NCI-H128 (cell line): Measurements from ENCODE around the gene AK2.
"Not testable (repeated sequence)": the region's sequence is repeated elsewhere in the genome, so short reads cannot be mapped to it uniquely, and the experiment has no call there.

Experiments
- DNase-seq: peaks from one replicate; lab custom pipeline; 2025; ENCODE audit not compliant: unreplicated experiment; lab: John Stamatoyannopoulos, UW

Gene AK2

DNA sequence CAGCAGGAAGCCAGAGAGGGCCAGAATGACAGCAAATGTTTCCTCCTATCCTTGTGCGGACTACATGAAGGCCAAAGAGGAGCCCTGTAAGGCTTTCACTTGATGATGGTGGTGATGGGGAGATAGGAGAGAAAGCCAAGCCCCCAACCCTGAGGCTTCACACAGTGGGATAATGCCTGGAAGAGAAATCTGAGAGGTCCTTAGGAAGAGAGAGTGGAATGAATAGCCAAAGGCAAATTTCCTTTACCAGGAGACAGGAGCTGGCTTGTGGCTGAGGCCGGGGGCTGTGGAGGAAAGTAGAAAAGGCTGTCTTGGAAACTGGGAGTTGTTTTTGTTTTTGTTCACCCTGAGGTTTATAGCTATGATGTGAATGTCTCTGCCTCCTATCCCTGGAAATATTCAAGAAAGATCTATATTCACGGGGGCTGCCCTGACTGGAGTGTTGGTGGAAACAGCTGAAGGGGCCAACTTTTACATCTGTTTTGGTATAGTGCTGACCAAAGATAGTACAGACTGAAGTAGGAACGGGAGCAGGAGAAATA is 59.1 kb downstream of the AK2 start:
- DNase-seq, result no peak

DNA sequence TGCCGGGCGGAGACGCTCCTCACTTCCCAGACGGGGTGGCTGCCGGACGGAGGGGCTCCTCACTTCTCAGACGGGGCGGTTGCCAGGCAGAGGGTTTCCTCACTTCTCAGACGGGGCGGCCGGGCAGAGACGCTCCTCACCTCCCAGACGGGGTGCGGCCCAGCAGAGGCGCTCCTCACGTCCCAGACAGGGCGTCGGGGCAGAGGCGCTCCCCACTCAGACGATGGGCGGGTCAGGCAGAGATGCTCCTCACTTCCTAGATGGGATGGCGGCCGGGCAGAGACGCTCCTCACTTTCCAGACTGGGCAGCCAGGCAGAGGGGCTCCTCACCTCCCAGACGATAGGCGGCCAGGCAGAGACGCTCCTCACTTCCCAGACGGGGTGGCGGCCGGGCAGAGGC is 61.6 kb downstream of the AK2 start:
- not testable (repeated sequence) for DNase-seq

DNA sequence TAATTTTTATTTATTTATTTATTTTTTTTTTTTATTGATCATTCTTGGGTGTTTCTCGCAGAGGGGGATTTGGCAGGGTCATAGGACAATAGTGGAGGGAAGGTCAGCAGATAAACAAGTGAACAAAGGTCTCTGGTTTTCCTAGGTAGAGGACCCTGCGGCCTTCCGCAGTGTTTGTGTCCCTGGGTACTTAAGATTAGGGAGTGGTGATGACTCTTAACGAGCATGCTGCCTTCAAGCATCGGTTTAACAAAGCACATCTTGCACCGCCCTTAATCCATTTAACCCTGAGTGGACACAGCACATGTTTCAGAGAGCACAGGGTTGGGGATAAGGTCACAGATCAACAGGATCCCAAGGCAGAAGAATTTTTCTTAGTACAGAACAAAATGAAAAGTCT is 63.2 kb downstream of the AK2 start:
- DNase-seq, result not testable (repeated sequence)

DNA sequence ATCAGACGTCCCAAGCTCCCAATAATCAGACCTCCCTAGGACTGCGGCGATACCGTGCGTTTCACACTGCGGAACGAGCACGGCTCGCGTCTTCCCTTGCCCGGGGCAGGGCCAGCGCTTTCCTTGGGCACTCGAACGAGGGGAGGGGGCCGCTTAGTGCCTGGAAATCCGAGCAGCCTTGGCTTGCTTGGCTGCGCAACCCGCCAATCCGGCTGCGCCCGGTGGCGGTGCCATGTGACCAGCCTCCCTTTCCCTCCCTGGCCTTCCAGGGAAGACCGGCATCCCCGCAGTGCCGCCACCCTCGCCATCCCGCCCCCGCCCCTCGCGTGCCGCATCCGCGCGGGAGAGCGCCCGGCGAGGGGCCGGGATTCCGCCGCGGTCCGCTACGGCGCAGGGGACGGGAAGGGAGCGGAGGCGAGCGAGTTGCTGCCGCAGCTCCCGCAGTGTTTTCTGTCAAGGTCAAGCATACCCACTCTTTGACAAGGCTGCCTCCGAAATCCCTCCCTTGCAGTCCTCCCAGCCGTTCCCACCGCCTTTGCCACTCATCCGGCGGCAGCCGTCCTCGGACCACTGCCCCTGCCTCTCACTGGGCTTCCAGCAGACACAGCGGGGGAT is 63.8 kb downstream of the AK2 start:
- DNase-seq, result peak; percentile 87

DNA sequence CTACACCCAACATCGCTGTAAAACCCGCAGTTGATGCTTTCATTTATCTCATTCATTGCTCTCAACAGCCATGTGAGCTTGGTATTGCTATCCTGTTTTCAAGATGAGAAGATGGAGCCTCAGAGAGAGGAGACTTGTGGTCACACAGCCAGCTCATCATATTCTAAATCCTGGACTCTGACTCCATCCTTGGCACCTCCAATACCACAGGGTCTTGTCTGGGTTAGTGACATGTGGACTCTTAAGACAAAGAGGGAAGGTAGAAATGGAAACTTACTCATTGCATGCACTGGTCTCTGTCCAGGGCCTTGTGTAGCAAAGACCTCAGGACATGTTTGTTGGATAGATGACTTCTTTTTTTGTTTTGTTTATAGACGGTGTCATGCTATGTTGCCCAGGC is 65.1 kb downstream of the AK2 start:
- no peak for DNase-seq

DNA sequence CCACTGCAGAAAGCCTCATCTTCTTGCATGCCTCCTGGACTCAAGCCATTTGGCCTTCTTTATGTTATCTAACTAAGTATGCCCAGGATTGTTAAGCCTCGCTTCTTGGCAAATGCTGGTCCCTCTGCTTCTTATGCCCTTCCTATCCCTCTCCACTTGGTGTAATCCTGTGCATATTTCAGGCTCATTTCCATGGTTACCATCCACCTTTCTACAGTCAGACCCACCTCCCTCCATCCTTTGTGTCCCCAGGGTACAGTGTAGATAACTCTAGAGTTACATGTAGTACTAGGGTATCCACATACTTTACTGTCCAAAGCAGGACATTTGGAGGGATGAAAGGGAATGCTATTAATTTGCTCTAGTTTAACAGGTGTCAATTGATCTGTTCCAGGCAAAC is 65.5 kb downstream of the AK2 start:
- DNase-seq, result no peak

DNA sequence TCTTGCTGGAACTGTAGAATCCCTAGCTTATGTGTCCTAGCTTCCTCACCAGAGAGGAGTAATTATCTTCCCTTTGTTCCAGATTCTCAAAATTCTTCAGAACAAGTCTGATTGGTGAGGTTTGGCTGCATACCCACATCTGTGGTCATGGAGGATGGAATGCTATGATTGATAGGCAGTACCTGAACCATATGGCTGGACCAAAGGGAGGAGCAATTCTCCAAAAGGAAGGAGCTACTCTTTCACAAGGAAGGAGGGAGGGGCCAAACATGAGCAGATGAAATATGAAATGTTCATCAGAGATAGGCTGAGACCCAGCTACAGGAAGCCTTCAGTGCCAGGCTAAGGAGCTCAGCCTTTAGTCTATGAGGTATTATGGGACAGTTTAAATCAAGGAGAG is 67.1 kb downstream of the AK2 start:
- no peak for DNase-seq

DNA sequence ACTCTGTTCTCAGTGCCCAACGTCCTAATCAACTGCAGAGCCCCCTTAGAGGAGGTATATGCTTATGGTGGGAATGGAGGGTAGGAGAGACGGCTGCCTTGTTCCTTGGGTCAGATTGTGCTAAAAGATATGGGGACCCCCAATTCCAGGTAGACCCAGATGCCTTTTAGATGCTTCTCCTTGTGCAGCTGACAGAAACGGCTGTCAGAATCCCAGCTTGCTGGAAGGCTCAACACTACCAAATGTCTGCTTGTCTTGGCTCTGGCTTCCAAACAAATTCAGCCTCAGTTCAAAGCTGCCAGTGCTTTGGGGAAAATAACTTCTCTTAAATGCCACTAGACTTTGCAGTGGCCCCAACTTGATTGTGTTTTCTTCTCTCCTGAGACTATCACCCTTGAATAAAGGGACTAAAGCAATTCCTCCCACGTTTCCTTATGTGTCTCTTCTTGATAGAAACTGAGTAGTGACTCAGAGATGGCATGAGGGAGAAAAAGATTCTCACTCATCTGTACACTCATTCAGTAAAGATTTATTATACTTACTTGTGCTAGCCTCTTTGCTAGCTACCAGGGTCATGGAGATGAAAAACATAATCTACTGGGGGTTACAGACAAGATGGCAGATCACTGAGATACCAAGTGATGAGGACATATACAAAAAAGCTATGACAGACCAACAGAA is 68.7 kb downstream of the AK2 start:
- DNase-seq, result no peak

DNA sequence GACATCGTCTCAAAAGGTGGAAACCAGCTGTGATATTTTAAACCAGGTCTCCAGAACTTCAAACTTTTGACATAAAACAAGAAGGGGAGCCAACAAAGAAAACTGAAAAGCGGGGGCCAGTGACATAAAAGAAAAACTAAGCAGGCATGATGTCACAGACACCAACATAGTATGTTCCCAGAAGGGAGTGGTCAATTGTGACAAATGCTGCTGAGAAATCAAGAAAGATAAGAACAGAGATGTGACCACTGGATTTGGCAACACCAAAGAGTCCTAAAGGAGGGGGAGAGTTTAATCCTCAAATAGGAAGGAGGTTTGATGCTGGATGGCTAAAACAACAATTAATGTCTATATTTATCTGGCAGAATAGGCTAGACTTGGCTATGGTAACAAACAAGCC is 69.8 kb downstream of the AK2 start:
- DNase-seq, result no peak

DNA sequence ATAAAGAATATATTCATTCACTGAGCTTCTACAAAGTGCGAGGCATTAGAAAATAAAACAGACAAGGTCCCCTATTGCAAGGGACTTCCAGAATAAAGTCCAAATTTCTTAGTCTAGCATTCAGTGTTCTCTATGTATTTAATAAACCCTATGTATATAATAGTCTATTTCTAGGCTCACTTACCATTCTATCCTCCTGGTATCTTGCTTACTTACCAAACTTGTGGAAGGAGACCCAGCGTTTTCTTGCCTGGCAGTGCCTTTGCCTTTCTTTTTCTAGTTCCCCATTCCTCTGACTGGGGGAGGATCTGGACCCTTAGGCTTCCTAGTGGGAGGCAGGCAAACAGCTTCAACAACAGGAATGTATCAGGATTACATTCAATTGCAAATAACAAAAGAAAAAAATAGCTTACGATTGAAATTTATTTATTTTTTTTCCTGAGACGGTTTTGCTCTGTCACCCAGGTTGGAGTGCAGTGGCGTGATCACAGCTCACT is 71.4 kb downstream of the AK2 start:
- no peak for DNase-seq

DNA sequence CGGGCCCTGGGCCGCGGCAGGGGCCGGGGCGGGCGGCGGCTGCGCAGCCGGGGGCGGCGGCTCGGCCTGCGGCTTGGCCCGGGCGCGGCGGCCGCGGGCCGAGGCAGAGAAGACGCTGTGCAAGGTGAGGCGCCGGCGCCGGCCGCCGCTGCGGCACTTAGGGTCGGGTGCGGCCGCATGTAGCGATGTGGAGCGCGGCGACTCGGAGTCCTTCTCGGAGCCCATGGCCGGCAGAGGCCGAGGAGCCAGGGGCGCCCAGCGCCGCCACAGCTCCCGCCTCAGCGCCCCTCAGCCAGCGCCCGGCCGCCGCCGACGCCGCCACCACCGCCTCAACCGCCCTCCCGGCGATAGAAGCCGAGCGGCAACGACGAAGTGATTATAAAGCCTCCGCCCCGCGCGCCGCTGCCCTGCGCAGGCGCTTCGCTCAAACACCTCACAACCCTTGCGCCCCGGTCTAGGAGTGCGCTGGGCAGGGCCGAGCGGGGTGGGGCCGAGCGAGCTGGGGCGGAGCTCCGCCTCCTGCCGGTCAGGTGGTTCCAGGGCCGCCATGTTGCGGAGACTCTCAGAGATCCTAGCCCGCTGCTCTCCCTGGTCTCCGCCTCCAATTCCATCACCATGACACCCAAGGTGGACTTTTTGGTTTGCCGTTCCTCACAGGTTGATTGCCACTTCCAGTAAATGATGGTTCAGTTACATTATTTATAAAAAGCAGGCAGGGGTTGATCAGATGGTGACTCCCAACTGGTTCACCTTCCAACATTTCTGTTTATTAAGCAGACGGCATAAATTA is 72.0 kb downstream of the AK2 start, which contains the start of gene RNF19B:
Gene RNF19B, minus strand, starts transcription at position 349 of the 790 bp plus-strand sequence. Its CDS starts 124 bp downstream, at position 225.
- DNase-seq, result peak; percentile 97

DNA sequence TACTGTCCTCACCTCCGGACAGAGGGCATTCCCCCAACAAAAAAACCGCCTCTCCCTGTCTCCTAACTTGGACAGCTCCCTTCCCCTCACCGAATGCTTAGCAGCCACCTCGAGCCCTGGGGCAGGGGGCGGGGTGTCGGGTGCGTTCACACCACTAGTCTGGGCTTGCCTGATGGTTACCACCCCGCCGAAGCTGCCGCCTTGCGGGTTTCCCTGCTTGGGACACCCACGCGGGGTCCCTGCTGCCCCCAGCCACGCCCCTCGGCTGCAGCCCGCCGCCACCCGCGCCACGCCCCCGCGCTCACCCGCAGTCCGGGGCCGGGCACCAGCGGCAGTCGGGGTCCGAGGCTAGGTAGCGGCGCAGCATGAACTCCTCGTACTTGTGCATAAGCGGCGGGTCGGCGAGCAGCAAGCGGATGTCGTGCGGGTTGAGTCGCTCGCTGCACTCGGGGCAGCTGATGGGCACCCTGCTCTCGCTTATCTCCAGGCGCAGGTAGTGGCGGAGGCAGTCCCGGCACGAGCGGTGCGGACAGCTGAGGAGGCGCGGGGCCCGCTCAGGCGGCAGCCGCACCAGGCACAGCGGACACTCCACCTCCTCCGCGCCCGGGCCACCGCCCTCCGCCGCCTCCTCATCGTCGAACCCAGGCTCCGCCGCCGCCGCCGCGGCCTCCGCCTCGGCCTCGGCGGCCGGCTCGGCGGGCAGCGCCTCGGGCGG is 72.8 kb downstream of the AK2 start:
- no peak for DNase-seq

DNA sequence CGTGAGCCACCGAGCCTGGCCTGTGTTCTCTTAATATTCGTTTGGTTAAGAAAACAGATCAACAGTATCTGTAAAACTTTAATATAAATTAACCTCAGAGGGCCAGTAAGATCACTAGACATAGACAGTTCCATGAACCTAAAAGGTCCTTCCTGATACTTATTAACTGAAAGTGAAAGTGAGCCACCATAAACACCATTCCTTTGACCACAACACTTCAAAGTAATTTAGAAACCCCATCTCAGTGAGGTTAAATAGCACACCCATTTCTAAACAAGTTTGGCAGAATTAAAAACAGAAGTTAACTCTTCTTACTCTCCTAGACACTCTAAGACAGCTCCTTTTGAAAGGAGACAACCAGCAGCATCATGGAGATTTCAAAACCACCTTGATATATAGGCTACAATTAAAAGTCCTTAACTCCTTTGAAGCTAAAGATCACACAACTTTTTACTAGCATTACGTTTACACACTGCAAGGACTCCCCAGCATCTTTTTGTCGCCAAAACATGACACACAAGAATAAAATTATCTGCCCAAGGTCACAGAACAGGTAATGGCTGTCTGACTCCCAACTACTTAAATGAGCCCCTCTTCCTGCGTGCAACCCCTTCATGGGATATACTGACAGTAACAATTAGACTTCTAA is 74.3 kb downstream of the AK2 start:
- no peak for DNase-seq

DNA sequence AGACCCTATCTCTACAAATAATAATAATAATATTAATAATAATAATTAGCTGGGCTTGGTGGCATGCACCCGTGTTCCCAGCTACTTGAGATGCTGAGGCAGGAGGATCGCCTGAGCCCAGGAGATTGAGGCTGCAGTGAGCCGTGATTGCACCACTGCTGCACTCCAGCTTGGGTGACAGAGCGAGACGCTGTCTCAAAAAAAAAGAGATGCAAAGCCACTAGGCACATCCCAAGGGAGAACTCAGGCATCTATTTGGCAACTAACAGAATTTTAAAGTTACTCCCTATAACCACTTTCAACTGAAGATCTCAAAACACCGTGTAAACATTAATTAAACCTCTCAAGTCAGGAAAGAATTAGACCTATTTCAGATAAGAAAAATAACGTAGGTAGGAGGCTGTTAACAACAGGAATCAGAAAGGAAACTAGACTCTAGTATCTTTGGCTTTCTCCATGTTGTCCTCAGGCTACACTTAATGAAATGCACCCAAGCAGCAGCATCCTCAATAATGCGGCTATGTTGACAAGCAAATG is 75.8 kb downstream of the AK2 start:
- DNase-seq, result no peak

DNA sequence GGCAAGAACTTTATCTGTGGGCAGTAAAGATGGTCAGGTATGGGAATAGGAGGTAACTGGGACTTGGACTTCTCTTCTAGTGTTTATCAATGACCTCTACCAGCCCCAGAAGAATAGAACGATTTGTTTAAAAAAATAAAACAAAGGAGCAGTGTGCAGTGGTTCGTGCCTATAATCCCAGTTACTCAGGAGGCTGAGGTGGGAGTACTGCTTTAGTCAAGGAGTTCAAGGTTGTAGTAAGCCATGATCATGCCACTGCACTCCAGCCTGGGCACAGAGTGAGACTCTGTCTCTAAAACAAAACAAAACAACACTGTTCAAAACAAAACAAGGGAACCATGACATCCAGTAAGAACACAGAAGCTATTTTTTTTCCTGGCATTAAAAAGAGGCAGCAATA is 76.3 kb downstream of the AK2 start:
- DNase-seq, result no peak

DNA sequence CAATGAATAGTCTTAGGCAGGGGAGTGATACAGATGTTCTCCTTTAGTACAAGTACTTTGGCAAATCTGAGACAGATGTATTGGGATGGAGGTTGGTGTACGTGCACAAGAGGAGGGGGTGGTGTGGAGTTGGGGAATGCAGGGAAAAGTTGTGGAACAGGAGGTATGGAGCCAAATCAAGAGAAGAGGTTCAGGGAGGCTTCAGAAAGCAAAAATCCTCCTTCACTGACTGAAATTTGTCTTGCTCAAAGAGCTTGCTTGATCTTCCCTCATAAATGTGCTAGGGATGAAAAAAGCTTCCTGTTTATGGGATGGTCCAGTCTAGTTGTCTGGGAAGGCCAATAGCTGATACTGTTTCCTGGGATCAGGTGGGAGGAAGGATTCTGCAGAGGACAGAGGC is 77.9 kb downstream of the AK2 start:
- DNase-seq, result no peak
